Glutamatergic neuron (in vitro differentiated cells): ENCODE results near the gene NPY1R. TPM values are rescaled to one million over a fixed set of nuclear protein-coding genes. Genes with fewer than 3 reads are reported as not detected.

ENCODE experiments used
- DNase-seq: peaks from one replicate; pipeline ENCODE4 v3.0.0; 2022
- H3K27ac Mint-ChIP-seq: one replicate; pipeline ENCODE4 v1.8.0; 2020; ENCODE audit warnings: mild to moderate bottlenecking, mixed read lengths, inconsistent platforms; ENCODE audit not compliant: unreplicated experiment
- H3K27me3 Mint-ChIP-seq: one replicate; pipeline ENCODE4 v1.8.0; 2020; ENCODE audit warnings: mild to moderate bottlenecking, moderate library complexity, mixed read lengths, inconsistent platforms; ENCODE audit not compliant: unreplicated experiment
- H3K36me3 Mint-ChIP-seq: one replicate; pipeline ENCODE4 v1.8.0; 2020; ENCODE audit warnings: mild to moderate bottlenecking, mixed read lengths, inconsistent platforms; ENCODE audit not compliant: unreplicated experiment
- H3K4me1 Mint-ChIP-seq: one replicate; pipeline ENCODE4 v1.8.0; 2020; ENCODE audit warnings: mild to moderate bottlenecking, low read depth, mixed read lengths, inconsistent platforms; ENCODE audit not compliant: unreplicated experiment
- H3K4me3 Mint-ChIP-seq: one replicate; pipeline ENCODE4 v1.8.0; 2020; ENCODE audit warnings: mild to moderate bottlenecking, mixed read lengths, inconsistent platforms; ENCODE audit not compliant: unreplicated experiment
- H3K9me3 Mint-ChIP-seq: one replicate; pipeline ENCODE4 v1.8.0; 2020; ENCODE audit warnings: mild to moderate bottlenecking, moderate library complexity, mixed read lengths, inconsistent platforms; ENCODE audit not compliant: unreplicated experiment
- CTCF ChIP-seq: fragments of 200-600 bp; sonication (generic); IDR thresholded peaks from one replicate; pipeline ENCODE4 v1.5.0; 2021; ENCODE audit not compliant: partially characterized antibody, unreplicated experiment
- total RNA-seq: library from RNA; stranded (reverse); fragmentation: NEBNext Ultra II Directional; extraction: Animal tissue kit (Norgen Biotek cat#: 25700); gene quantifications from one replicate; pipeline ENCODE4 v1.2.1, GENCODE V29; 2021; ENCODE audit not compliant: unreplicated experiment

The NPY1R gene
- total RNA-seq, 1 donor from 2014 or later: 0.54 TPM

GRCh38 chr4:163280703-163281519, 51.5 kb downstream of the NPY1R start:
- no peaks in the 10 kb centered on the region for H3K36me3 Mint-ChIP-seq
- H3K9me3 Mint-ChIP-seq: no peaks in the 10 kb centered on the region

GRCh38 chr4:163279713-163280112, 52.7 kb downstream of the NPY1R start:
- Mint-ChIP-seq H3K27ac (no peak overlapping the region), H3K27me3 (no peaks in the 10 kb centered on the region), H3K4me1 (no peaks in the 10 kb centered on the region), H3K4me3 (no peak overlapping the region), H3K9me3 (no peaks in the 10 kb centered on the region), H3K36me3 (no peaks in the 10 kb centered on the region)
- no peak for DNase-seq
- TF ChIP-seq CTCF: no peak

More at GRCh38 chr4:163280703-163281519, 51.5 kb downstream of the NPY1R start:
- H3K4me1 Mint-ChIP-seq: no peaks in the 10 kb centered on the region
- DNase-seq: no peak
- no peak overlapping the region for H3K27ac Mint-ChIP-seq
- no peak overlapping the region for H3K4me3 Mint-ChIP-seq
- TF ChIP-seq CTCF: no peak
- no peaks in the 10 kb centered on the region for H3K27me3 Mint-ChIP-seq

GRCh38 chr4:163274861-163275260, 57.5 kb downstream of the NPY1R start:
- TF ChIP-seq CTCF: no peak
- no peak overlapping the region for H3K27ac Mint-ChIP-seq
- no peaks in the 10 kb centered on the region for H3K36me3 Mint-ChIP-seq
- H3K27me3 Mint-ChIP-seq: no peaks in the 10 kb centered on the region
- H3K4me1 Mint-ChIP-seq: no peaks in the 10 kb centered on the region
- no peak overlapping the region for H3K4me3 Mint-ChIP-seq
- DNase-seq: no peak
- no peaks in the 10 kb centered on the region for H3K9me3 Mint-ChIP-seq

Other genes with a start within 250 kb of the NPY1R start
- gene NAF1, start 165.7 kb downstream of the NPY1R start, total RNA-seq: 10.3 TPM
- gene NPY5R, start 11.3 kb upstream of the NPY1R start, total RNA-seq: not detected
- not detected for gene TKTL2, start 141.2 kb upstream of the NPY1R start, total RNA-seq
- 30.8 TPM for gene TMA16, start 162.1 kb upstream of the NPY1R start, total RNA-seq